Inferior parietal cortex (tissue), 1 donor: ENCODE measurements around the gene NELFCD.
A peak's percentile ranks its signal among the peaks of the same experiment; 100 is the strongest.
"Not testable (repeated sequence)": the region's sequence is repeated elsewhere in the genome, so short reads cannot be mapped to it uniquely, and the experiment has no call there.

Experiments
- DNase-seq: peaks from one replicate; pipeline ENCODE4 v3.0.0-alpha.2; 2016; ENCODE audit errors: extremely low spot score

Gene NELFCD, protein sequence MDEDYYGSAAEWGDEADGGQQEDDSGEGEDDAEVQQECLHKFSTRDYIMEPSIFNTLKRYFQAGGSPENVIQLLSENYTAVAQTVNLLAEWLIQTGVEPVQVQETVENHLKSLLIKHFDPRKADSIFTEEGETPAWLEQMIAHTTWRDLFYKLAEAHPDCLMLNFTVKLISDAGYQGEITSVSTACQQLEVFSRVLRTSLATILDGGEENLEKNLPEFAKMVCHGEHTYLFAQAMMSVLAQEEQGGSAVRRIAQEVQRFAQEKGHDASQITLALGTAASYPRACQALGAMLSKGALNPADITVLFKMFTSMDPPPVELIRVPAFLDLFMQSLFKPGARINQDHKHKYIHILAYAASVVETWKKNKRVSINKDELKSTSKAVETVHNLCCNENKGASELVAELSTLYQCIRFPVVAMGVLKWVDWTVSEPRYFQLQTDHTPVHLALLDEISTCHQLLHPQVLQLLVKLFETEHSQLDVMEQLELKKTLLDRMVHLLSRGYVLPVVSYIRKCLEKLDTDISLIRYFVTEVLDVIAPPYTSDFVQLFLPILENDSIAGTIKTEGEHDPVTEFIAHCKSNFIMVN

DNA sequence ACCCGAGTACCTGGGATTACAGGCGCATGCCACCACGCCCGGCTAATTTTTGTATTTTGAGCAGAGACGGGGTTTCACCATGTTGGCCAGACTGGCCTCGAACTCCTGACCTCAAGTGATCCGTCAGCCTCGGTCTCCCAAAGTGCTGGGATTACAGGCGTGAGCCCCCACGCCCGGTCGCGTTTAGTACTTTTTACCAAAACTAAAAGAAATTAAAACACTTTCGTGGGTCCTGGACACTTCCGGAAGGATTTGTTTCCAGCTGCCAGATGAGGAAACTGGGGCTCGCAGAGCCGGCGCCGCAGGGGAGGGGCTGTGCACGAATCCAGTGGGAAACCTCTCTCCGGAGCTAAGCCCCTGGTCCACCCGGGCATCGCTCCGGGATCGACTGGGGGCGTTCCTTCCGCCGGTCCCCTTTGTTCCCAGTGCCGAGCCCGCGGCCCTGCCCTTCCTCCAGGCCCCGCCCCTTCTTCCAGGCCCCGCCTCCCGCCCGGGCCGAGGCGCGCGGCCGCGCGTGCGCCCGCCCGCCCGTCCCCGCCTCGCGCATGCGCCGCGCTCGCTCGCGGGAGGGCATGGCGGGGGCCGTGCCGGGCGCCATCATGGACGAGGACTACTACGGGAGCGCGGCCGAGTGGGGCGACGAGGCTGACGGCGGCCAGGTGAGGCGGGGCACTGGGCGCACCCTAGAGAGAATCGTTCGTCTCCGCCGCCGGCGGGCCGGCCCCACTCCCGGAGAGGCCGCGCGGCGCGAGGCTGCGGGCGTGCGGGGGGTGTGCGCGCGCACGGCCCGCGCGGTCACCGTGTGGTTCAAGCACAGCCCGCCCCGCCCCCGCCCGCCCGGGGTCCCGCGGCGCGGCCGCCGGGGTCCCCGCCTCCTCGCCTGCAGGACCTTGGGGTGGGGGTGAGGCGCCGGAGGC is at the start of gene NELFCD:
Gene NELFCD, plus strand, starts transcription at position 546 of the 917 bp plus-strand sequence. Its CDS starts 54 bp downstream, at position 600.
- peak; percentile 66 for DNase-seq

DNA sequence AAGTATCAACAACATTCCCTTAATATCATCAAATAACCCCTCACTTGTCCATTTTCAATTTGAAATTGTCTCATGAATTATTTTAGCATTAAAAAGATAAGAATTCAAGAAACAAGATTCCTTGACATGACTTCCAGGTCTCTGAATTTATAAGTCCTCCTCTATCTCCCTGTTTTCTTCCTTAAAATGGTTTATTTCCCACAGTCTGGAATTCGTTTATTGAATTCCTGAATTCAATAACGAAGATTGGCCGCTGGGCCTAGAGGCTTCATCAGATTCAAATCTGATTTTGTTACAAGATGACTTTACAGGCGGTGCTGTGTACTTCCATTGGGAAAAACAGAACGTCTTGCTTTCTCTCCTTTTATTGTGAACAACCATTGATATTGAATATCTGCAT is 48.9 kb upstream of the NELFCD start:
- no peak for DNase-seq

DNA sequence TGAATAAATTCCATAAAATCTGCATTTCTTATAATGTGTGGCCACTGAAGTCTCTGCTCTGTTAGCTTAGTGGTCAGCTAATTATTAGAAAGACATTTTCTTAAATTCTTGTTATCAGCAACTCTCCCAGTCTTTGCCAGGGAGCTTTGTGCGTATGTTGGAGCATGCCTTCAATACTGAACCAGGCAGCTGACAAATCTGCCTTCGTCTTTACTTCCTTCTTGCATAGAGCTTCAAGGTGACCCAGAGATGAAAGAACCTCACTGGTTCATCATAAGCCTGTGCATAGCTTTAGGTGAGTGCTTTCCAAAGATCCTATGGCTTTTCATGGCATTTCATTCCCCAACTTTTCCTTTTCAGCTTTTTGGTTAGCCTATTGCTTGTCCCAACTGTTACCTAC is 43.0 kb upstream of the NELFCD start:
- no peak for DNase-seq

DNA sequence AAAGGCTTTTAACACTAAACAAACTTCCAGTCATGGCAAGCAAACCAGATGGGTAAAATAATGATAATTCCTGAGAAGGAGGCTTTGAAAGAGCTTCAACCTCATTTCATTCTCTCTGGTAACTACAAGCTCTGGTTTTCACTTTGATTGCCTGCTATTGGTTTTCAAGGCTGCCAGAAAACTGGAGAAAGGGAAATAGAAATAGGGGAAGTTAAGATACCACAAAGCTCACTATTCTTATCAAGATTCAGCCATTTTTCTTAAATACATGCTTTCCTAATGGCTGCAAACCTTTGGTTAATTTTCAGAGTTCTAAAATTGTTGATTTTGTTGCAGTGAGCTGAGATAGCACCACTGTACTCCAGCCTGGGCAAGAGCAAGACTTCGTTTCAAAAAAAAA is 42.5 kb upstream of the NELFCD start:
- no peak for DNase-seq

DNA sequence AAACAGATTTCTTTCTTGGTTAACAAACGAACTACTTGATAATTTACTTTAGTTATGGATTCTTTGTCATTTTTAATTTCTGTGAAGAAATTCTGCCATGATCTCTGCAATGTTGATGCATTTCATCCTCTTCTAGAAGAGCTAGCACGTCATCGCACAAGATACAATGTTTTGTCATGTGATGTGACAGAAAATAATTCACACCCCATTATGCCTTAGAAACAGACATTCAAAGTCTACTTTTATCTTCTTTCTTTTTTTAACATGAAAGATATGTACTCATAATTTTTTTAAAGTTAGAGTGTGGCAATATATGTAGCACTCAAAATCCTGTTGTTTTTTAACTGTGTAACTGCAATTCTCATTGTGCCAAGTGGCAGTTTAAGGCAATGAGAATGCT is 39.6 kb upstream of the NELFCD start:
- DNase-seq, result no peak

DNA sequence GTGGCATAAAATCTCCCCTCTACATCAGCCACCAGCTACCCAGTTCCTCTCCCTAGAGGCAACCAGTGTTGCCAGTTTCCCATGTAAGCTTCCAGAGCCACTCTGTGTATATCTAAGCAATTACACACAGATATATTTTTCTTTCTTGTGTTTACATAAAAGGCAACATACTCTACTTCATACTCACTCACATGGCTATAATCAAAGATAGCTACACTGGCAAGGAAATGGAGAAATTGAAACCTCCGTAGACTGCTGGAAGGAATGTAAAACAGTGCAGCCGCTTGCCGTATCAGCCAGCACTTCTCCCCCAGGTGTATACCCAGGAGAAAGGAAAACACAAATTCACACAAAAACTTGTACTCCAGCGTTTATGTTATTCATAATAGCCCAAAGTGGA is 38.5 kb upstream of the NELFCD start:
- DNase-seq, result no peak

DNA sequence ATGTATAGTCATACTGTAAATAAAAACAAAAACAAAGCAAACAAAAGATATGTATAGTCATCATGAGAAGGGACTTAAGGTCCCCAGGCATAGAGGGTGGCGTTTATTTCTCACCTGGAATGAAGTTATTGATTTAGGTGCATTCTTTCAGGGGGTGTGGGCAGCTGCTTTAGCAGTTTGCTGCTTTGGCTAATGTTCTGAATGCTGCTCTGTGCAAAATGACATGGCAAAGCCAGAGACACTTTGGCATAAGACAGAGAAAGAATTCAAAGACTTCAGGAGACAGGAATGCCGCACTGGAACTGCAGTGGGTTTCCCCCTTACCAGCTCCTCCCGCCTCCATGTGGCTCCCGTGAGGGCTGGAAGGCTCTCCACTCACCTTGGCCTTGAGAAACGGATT is 36.4 kb upstream of the NELFCD start:
- DNase-seq, result no peak

DNA sequence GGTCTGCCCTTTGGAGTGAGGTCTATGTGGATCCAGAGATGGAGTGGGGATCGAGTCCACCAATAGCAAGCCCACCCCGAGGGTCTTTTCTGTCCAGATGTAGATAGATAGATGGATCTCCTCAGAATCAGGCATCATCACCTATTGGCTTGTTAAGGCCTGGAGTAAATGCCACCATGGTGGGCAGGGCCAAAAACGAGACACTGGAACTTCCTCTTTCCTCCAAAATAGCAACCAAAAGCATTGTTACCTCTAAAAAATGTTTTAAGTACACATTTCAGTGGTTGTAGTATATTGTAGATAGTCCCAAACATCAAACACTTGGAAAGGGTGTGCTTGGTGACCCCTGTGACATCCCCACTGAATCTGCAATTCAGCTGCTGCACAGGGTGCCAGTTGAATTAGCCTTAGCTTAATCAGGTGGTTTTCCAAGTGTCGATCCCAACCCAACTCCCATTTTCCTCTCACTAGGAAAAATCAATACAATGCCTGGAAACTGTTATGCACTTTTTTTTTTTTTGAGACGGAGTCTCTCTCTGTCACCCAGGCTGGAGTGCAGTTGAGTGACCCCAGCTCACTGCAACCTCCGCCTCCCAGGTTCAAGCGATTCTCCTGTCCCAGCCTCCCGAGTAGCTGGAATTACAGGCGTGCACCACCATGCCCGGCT is 35.0 kb upstream of the NELFCD start:
- DNase-seq, result no peak

DNA sequence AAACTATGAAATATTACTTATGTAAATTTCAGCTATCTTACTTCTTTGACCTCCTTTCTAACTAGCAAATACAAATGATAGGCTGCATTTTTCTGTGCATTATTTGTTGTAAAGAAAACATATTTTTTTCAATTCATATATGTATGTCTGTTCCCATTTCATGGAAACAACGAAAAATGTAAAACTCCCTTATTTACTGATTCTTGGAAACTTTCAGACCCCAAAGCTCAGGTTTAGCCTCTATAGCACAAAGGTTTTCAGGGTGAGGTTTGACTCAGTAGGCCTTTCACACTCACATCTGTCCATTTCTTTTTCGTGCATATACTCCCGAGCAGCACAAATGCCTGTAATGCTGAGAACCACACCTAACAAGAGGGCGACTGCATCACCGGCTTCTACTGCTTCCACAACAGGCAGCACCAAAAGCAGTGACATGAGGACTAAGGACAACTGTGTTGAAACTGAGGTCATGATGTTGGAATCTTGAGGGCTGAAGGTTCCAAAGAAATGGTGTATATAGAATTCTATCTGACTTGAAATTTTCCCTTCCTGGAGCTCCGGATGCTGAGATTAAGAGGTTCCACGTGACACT is 33.2 kb upstream of the NELFCD start:
- not testable (repeated sequence) for DNase-seq

DNA sequence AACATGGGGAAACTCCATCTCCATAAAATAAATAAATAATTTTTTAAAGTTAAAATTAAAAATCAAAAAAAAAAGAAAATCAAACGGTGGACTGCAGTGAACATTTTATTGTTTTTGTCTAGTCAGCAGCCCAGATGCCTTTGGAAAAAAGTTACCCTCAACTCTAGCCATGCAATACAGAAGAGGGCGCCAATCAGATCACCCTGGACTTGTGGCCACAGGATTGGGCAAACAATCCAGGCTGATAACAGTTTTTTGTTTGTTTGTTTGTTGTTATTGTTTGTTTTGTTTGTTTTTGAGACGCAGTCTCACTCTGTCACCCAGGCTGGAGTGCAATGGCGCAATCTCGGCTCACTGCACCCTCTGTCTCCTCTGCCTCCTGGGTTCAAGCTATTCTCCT is 30.5 kb upstream of the NELFCD start:
- no peak for DNase-seq

DNA sequence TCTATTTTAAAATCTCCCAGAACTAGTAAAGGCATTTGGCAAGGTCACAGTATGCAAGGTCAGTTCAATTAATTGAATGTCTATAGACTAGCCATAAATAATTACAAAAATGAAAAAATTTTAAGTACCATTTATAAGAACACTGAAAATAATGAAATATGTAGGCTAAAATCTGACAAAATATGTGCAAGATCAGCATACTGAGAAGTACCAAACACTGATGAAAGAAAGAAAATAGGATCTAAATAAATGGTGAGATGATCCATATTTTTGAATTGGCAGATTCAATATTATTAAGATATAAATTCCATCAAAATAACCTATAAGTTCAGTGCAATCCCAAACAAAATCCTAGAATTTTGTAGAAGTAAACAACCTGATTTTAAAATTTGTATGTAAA is 28.0 kb upstream of the NELFCD start:
- no peak for DNase-seq

DNA sequence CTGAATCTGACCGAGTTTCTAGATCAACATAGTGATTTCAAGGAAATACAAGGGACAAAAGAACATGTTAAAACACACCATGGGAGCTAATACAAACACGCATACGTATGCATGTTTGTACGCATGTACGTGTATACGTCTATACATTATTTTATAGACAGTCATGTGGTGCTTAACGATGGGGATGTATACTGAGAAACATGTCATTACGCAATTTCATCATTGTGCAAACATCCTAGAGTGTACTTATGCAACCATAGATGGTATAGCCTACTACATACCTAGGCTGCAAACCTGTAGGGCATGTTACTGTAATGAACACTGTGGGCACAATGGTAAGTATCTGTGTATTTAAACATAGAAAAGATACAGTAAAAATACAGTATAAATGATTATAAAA is 25.0 kb upstream of the NELFCD start:
- DNase-seq, result no peak

DNA sequence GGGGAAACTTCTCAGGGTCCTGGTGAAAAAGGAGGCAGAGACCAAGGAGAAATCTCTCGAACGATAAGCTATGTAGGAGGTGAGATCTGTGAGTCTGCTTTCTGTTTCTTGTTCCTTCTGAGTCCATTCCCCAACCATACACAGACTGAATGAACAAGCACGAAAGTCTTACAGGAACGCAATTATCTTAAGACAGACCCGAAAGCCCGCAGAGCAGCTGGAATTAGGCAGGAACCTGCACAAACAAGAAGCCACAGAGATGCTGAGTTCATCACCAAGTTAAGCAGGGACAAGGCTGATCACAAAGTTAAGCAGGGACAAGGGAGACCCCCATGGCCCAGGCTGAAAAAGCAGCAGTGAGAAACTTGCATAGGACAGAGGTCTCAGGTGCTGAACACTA is 21.4 kb upstream of the NELFCD start:
- no peak for DNase-seq

DNA sequence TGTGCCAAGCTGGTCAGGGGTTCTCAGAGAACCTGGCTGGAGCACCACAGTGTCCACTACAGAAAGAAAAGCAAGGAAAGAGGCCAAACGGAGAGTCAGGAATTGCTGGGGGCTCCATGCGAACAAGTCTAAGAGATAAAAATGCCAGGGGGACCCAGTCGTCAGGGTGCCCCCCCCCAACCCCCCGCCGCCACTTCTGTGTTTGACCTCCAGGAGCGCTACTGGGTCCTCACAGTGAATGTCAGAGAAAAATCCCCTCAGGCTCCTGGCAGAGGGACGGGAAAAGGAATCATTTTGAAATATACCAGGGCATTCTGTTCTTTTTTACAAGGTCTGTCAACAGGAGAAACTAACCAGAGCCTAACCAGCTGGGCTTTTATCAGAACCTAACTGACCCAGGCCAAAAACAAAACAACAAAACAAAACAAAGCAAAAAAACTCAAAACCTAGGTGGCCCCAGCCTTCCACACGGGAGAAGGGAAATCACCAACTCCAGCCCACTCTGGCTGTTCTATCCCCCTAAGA is 17.9 kb upstream of the NELFCD start:
- DNase-seq, result no peak

DNA sequence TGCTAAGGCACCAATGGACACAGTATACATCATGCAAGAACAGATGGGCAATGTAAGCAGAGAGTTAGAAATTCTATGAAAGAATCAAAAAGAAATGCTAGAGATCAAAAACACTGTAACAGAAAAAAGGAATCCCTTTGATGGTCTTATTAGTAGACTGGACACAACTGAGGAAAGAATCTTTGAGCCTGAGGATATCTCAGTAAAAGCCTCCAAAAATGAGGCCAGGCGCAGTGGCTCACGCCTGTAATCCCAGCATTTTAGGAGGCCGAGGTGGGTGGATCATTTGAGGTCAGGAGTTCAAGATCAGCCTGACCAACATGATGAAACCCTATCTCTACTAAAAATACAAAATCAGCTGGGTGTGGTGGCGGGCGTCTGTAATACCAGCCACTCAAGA is 17.1 kb upstream of the NELFCD start:
- not testable (repeated sequence) for DNase-seq

DNA sequence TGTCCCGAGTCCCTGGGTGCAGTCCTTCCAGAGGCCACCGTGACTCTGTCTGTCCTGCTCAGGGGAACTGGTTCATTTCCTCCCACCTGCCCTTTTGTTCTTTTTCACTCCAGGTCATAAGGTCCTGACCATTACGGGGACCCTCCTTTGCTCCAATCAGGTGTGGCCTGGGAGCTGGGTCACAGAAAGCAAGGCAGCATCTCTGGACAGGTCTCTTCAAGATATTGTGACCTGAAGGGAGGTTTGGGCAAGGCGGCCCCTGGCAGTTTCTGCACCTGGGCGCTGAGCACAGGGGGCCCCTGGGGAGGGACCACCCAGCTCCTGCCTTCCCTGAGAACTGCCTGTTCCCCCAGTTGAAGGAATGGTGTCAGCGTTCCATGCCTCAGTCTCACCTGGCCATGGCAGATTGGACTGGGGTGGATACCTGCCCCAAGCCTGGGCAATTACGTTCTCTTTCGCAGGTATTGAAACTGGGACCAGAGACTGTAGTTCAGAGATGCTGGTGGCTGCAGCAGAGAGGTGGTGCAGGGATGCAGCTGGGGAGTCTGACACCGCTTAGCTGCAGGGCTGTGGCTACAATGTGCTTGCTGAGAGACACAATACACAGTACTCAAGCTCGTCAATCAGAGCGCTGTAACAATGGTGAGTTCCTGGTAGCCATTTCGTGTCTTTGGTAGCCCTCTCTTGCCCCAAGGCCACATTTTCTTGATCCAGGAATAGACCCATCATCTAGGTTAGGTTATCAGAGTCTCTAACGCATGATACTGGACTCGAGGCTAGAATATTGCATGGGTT is 15.6 kb upstream of the NELFCD start:
- DNase-seq, result no peak

DNA sequence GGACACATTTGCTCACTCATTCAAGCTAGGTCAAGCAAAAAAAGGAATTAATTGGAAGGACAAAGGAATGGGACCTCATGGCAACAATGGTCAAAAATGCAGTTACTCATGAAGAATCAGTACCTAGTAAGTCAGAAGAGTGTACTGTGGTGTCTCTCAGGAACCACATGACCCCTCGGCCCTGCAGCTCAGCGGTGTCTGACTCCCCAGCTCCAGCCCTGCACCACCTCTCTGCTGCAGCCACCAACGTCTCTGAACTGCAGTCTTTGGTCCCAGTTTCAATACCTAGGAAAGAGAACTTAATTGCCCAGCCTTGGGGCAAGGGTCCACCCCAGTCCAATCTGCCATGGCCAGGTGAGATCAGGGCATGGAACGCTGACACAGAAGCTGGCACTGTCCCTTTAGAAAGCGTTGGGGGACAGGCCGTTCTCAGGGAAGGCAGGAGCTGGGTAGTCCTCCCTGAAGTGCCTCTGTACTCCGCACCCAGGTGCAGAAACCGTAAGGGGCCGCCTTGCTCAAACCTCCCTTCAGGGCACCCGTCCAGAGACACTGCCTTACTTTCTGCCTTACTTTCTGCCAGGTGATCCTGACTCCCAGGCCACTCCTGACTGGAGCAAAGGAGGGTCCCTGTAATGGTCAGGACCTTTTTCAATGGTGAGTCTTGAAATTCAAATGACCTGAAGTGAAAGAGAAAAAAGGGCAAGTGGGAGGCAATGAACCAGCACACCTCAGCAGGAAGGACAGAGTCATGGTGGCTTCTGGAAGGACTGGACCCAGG is 13.2 kb upstream of the NELFCD start:
- no peak for DNase-seq

DNA sequence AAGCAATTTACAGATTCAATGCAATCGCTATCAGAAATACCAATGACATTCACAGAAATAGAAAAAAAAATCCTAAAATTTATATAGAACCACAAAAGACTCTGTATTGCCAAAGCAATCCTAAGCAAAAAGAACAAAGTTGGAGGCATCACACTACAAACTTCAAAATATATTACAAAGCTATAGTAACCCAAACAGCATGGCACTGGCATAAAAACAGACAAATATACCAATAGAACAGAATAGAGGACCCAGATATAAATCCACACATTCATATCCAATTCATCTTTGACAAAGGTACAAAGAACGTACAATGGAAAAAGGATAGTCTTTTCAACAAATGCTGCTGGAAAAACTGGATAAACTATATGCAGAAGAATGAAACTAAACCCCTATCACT is 11.6 kb upstream of the NELFCD start:
- no peak for DNase-seq

DNA sequence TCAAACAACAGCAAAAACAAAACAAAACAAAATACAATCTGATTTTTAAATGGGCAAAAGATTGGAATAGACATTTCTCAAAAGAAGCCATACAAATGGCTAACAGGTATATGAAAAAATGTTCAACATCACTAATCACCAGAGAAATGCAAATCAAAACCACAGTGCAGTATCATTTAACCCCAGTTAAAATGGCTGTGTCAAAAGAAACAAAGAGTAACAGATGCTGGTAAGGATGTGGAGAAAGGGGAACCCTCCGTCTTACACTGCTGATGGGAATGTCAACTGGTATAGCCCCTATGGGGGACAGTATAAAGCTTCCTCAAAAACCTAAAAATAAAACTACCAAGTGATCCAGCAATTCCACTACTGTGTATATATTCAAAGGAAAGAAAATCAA is 10.9 kb upstream of the NELFCD start:
- DNase-seq, result no peak

DNA sequence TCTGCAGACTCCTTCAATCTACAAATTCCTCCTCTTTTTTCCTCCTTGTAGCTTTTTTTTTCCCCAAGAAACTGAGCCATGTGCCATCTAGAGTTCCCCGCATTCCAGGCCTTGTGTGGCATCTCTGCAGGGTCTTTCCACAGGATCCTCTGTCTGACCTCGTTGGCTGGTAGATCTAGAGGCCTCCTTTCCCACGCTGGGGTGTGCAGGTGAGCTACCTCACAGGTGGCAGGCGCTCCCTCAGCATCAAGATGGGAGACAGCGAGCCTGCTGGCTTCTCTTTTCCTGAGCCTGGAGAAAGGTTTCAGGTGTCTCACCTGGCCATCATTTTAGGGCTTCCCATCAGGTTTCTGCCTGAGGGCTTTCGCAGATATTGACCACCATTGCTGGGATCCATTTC is 9.6 kb upstream of the NELFCD start:
- no peak for DNase-seq
